GM12865 (cell line): ENCODE measurements around the gene ORAI3.
"Not testable (repeated sequence)": the region's sequence is repeated elsewhere in the genome, so short reads cannot be mapped to it uniquely, and the experiment has no call there.

Source experiments
- DNase-seq: peaks from one replicate; pipeline ENCODE4 v3.0.0; 2010; ENCODE audit warnings: low read depth
- H3K4me3 ChIP-seq: 2 replicates; pipeline ENCODE4 v1.5.1; 2011; ENCODE audit warnings: mild to moderate bottlenecking, low read depth, low read length, control low read depth
- CTCF ChIP-seq: IDR thresholded peaks from 2 replicates; pipeline ENCODE4 v1.5.1; 2011; ENCODE audit warnings: low read length, control low read depth, low read depth, inconsistent platforms; ENCODE audit not compliant: insufficient read depth; ENCODE audit errors: missing control alignments

ORAI3 gene

GRCh38 chr16:30937692-30938091 lies 11.2 kb upstream of the ORAI3 start:
- DNase-seq = no peak
- no peak overlapping the region for H3K4me3 ChIP-seq
- no peak for TF ChIP-seq CTCF

GRCh38 chr16:30939571-30939970 lies 9.3 kb upstream of the ORAI3 start:
- not testable (repeated sequence) for H3K4me3 ChIP-seq, DNase-seq

GRCh38 chr16:30941600-30942425 lies 7.1 kb upstream of the ORAI3 start:
- TF ChIP-seq CTCF = peak; percentile 98
- peak; percentile 88 for DNase-seq
- H3K4me3 ChIP-seq = no peak overlapping the region

- no peak for TF ChIP-seq CTCF
- no peak overlapping the region for H3K4me3 ChIP-seq
- no peak for DNase-seq
Observed at GRCh38 chr16:30942426-30942806, 6.5 kb upstream of the ORAI3 start.

- DNase-seq = no peak
- no peak overlapping the region for H3K4me3 ChIP-seq
- TF ChIP-seq CTCF = no peak
Observed at GRCh38 chr16:30944352-30944751, 4.5 kb upstream of the ORAI3 start.

- no peak overlapping the region for H3K4me3 ChIP-seq
- no peak for DNase-seq
- no peak for TF ChIP-seq CTCF
Observed at GRCh38 chr16:30946671-30947540, 2.0 kb upstream of the ORAI3 start.

- no peak for DNase-seq
Observed at GRCh38 chr16:30947541-30947858, 1.4 kb upstream of the ORAI3 start.

More at GRCh38 chr16:30947541-30947858, 1.4 kb upstream of the ORAI3 start:
- H3K4me3 ChIP-seq = no peak overlapping the region
- no peak for TF ChIP-seq CTCF
